GM12878 (cell line): ENCODE measurements around the gene MAPK8. TPM values are rescaled to one million over a fixed set of nuclear protein-coding genes. Genes with fewer than 3 reads are reported as not detected.

Experiments
- DPF2 ChIP-seq: fragments of 450-650 bp; IDR thresholded peaks from 2 replicates; pipeline ENCODE4 v1.6.1; 2017; ENCODE audit warnings: mild to moderate bottlenecking
- E2F8 ChIP-seq: fragments of 450-650 bp; IDR thresholded peaks from 2 replicates; pipeline ENCODE4 v1.6.1; 2018; ENCODE audit warnings: mild to moderate bottlenecking, low read depth, moderate library complexity; ENCODE audit not compliant: partially characterized antibody
- EGR1 ChIP-seq, 2 experiments: IDR thresholded peaks; 1 replicate in 1 of 2; 2 replicates in 1 of 2; pipeline ENCODE4 v1.6.1; 2011 to 2012; ENCODE audit warnings: low read depth in 2 of 2, low read length in 2 of 2, borderline replicate concordance in 1 of 2, mild to moderate bottlenecking in 1 of 2, moderate library complexity in 1 of 2
- MEF2A ChIP-seq: IDR thresholded peaks from 2 replicates; pipeline ENCODE4 v1.6.1; 2011; ENCODE audit warnings: low read depth, mild to moderate bottlenecking, low read length, moderate library complexity; ENCODE audit not compliant: insufficient read depth
- NBN ChIP-seq: fragments of 450-650 bp; IDR thresholded peaks from 2 replicates; pipeline ENCODE4 v1.6.1; 2016
- SKIL ChIP-seq: fragments of 450-650 bp; IDR thresholded peaks from 2 replicates; pipeline ENCODE4 v1.6.1; 2017; ENCODE audit warnings: mild to moderate bottlenecking, low read depth, inconsistent platforms; ENCODE audit not compliant: poor library complexity, severe bottlenecking
- SMAD1 ChIP-seq: fragments of 450-650 bp; IDR thresholded peaks from 2 replicates; pipeline ENCODE4 v1.6.1; 2018; ENCODE audit warnings: mild to moderate bottlenecking, low read depth; ENCODE audit not compliant: partially characterized antibody
- SUPT20H ChIP-seq: IDR thresholded peaks from 2 replicates; pipeline ENCODE4 v1.6.1; 2011; ENCODE audit warnings: low read depth, mild to moderate bottlenecking, low read length, moderate library complexity, borderline replicate concordance; ENCODE audit not compliant: control insufficient read depth
- WRNIP1 ChIP-seq: IDR thresholded peaks from 2 replicates; pipeline ENCODE4 v1.6.1; 2011; ENCODE audit warnings: low read depth, low read length, improper control_type of control experiment, borderline replicate concordance
- ZBTB11 ChIP-seq: fragments of 450-650 bp; formaldehyde crosslinking; IDR thresholded peaks from 2 replicates; pipeline ENCODE4 v1.5.0; 2022; ENCODE audit warnings: mild to moderate bottlenecking, missing genetic modification characterization
- polyA plus RNA-seq, 11 experiments: library from polyadenylated mRNA; depleted of rRNA in 4 of 11; unstranded in 6 of 11; stranded (reverse) in 5 of 11; fragments of >200 nt; fragmentation: Nextera tagmentation in 4 of 11; fragmentation: Illumina TruSeq in 1 of 11; extraction: Ambion mirVana in 4 of 11; extraction: Trizol in 1 of 11; gene quantifications; 1 replicate in 1 of 11; 2 replicates in 10 of 11; pipeline versions ENCODE4 v1.2.1 to v1.2.3, GENCODE V29; 2011 to 2016; ENCODE audit warnings: inconsistent platforms in 2 of 11, missing spikeins in 2 of 11, low read depth in 1 of 11
- total RNA-seq, 4 experiments: library from RNA; depleted of rRNA in 3 of 4; stranded (reverse); fragments of >200 nt in 3 of 4; fragmentation: Illumina TruSeq in 1 of 4; extraction: Trizol in 1 of 4; gene quantifications; 2 replicates each; pipeline versions ENCODE4 v1.2.1 to v1.2.3, GENCODE V29; 2013 to 2021
- TF ChIP-seq, protein P1 (sequence below): fragments of 450-650 bp; IDR thresholded peaks from 2 replicates; pipeline ENCODE4 v1.6.1; 2016; ENCODE audit warnings: mild to moderate bottlenecking, moderate library complexity, borderline replicate concordance
- TF ChIP-seq, protein P2 (sequence below): IDR thresholded peaks from 2 replicates; pipeline ENCODE4 v1.6.1; 2011; ENCODE audit warnings: low read depth, low read length, improper control_type of control experiment, borderline replicate concordance

Gene MAPK8
- total and polyA plus RNA-seq, 10 of the 15 experiments (the other 5 are each of a cell fraction or from before 2014, with no cell fraction given): 3.9 to 102 (median 40.0) TPM

GRCh38 chr10:48306870-48307710, 613 bp downstream of the MAPK8 start (continued):
- TF ChIP-seq, protein P1, sequence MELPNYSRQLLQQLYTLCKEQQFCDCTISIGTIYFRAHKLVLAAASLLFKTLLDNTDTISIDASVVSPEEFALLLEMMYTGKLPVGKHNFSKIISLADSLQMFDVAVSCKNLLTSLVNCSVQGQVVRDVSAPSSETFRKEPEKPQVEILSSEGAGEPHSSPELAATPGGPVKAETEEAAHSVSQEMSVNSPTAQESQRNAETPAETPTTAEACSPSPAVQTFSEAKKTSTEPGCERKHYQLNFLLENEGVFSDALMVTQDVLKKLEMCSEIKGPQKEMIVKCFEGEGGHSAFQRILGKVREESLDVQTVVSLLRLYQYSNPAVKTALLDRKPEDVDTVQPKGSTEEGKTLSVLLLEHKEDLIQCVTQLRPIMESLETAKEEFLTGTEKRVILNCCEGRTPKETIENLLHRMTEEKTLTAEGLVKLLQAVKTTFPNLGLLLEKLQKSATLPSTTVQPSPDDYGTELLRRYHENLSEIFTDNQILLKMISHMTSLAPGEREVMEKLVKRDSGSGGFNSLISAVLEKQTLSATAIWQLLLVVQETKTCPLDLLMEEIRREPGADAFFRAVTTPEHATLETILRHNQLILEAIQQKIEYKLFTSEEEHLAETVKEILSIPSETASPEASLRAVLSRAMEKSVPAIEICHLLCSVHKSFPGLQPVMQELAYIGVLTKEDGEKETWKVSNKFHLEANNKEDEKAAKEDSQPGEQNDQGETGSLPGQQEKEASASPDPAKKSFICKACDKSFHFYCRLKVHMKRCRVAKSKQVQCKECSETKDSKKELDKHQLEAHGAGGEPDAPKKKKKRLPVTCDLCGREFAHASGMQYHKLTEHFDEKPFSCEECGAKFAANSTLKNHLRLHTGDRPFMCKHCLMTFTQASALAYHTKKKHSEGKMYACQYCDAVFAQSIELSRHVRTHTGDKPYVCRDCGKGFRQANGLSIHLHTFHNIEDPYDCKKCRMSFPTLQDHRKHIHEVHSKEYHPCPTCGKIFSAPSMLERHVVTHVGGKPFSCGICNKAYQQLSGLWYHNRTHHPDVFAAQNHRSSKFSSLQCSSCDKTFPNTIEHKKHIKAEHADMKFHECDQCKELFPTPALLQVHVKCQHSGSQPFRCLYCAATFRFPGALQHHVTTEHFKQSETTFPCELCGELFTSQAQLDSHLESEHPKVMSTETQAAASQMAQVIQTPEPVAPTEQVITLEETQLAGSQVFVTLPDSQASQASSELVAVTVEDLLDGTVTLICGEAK: no peak
- TF ChIP-seq WRNIP1 (no peak), NBN (no peak; the same call in 1 of the 2 replicates), DPF2 (peak; percentile 25; the same call in 1 of the 2 replicates), MEF2A (no peak), ZBTB11 (CRISPR knock-in tag) (no peak), SMAD1 (no peak), SKIL (no peak), SUPT20H (no peak), E2F8 (no peak), EGR1 (IDR thresholded peaks at IDR 0.05; ENCODE audit: borderline replicate concordance in 1 of 2, low read depth in 2 of 2, low read length in 2 of 2) (peak in 1 of 2 experiments; percentile 88; a peak in 2 of 3 replicates)
- TF ChIP-seq, protein P2, sequence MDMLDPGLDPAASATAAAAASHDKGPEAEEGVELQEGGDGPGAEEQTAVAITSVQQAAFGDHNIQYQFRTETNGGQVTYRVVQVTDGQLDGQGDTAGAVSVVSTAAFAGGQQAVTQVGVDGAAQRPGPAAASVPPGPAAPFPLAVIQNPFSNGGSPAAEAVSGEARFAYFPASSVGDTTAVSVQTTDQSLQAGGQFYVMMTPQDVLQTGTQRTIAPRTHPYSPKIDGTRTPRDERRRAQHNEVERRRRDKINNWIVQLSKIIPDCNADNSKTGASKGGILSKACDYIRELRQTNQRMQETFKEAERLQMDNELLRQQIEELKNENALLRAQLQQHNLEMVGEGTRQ: no peak
